Activated CD8-positive, alpha-beta memory T cell treated with anti-CD3 and anti-CD28 coated beads, Interleukin-2, amount 50 U/mL, for 48 hours (primary cell): ENCODE results near the gene CNTNAP2.
"Not testable (repeated sequence)": the region's sequence is repeated elsewhere in the genome, so short reads cannot be mapped to it uniquely, and the experiment has no call there.

Source experiments
- DNase-seq: peaks from one replicate; pipeline ENCODE4 v3.0.0-alpha.2; 2020

CNTNAP2 gene

DNA sequence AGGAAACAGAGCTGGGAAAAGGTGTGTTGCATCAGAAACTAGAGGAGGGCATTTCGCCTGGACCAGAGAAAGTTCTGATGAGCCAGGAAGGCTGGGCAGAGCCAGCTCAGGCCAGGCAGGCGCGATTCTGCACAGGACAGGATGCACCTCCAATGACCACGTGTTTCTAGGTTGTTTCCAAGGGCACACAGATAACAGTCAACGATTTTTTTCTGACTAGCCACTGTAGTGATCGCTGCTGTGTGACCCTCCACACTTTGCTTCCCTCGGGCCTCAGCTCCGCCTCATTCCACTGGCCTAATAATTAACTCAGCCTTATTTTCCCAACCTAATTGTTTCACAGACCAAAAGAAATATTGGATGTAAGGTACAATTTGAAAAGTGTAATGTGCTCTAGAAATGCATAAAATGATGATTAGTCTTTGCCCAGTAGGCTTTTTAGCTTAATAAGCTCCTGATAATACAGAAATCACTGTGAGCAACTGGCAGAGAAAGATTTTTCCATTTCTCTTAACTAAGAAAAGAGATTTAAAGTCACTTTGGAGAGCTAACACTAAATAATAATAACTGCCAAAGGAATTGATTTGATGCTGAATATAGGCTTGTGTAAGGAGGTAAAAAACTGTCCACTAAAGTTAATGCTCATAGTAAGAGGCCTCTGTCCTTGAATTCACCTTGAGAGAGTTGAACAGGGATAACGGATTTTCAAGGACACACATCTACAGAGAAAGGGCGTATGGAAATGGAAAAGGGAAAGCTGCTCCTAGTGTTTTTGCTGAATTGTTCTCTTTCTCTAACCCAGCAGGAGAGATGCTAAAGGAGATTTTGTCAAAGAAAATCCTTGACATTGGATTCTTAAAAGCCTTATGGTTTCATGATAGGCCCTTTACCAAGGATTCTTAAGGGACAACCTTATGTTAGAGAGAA, 2183.0 kb downstream of the CNTNAP2 start:
- DNase-seq = no peak

DNA sequence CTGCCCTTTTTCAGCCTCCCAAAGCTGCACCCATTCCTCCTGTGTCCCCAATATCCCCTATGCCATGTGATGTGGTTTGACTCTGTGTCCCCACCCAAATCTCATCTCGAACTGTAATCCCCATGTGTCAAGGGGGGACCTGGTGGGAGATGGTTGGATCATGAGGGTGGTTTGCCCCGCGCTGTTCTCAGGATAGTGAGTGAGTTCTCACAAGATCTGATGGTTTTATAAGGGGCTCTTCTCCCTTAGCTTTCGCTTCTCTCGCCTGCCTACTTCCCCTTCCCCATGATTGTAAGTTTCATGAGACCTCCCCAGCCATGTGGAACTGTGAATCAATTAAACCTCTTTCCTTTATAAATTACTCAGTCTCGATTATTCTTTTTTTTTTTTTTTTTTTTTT, 2185.8 kb downstream of the CNTNAP2 start:
- not testable (repeated sequence) for DNase-seq

DNA sequence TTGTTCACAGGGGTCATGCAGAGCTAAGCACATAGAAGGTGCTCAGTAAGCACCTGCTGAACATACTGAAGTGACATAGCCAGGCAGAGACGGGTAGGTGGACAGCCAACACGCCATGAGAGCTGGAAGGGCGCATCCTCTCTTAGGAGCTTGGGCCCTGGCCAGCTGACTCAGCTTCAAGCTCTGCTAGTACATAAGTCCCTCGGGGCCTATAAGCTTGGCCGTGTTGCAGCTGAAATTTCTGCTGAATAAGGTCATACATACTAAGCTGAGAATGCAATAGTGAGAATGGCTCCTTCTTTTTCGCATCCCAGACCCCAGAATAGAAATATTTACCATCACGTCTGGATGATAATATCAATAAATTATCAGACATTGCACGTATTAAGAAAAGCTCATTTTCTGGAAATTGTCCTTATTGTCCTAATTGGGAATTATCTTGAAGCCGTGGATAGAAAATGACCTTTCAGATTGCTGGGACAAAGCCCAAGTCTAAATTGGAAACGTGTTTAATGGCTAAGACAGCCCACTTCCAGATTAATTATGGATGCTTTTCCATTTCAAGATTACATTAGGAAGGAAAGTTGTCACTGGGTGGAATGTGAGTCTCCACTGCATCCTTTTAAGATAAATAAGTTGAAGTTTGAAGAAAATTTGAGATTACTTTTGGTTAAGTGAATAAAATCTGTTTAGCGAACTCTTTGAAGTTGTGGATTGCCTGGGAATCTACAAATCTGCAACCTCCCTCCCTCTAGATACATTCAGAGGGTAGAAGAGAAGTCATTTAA, 2186.9 kb downstream of the CNTNAP2 start:
- DNase-seq = no peak

DNA sequence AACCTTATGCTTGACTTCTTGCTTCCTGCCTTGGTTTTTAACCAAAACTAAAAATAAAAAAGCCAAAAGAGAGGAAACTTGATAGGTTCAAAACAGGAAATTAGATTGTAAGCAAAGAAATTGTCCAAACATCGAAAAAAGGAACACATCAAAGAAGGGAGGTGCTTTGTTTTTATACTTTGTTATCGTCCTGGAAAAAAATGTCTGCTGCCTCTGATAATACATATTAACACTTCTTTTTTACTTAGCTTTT, 2187.4 kb downstream of the CNTNAP2 start:
- DNase-seq = no peak

DNA sequence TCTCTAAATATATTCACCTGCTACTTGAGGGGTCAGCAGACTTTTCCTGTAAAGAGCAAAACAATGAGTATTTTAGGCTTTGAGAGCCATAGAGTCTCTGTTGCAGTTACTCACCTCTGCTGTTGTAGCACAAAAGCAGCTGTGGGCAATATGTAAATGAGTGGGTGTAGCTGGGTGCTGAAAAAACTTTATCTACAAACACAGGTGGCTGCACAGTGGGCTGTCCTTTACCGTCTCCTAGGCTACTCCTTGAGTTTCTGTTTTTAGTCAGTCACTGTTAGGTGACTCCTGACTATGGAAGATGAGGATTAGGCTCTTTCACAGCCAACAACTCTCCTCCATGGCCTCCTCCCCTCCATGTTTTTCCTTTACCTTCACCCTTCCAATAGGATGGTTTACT, 2187.9 kb downstream of the CNTNAP2 start:
- no peak for DNase-seq

DNA sequence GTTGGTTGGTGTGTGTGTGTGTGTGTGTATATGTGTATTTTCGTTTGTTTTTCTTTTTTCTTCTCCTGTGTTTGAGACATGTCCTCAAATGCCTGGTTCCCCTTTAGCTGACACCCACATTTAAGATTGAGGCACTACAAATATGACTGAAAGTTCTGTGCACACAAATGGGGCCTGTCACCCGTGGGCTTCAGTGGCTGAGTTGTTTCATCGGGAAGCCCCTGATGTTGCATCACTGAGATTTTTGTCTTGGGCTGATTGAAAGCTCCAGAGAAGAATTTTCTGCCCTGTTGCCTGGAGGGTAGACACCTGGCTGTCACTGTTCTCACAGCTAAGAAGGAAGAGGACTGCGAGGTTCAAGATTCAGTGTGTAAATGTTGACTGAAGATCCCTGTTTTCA, 2190.2 kb downstream of the CNTNAP2 start:
- DNase-seq = no peak

DNA sequence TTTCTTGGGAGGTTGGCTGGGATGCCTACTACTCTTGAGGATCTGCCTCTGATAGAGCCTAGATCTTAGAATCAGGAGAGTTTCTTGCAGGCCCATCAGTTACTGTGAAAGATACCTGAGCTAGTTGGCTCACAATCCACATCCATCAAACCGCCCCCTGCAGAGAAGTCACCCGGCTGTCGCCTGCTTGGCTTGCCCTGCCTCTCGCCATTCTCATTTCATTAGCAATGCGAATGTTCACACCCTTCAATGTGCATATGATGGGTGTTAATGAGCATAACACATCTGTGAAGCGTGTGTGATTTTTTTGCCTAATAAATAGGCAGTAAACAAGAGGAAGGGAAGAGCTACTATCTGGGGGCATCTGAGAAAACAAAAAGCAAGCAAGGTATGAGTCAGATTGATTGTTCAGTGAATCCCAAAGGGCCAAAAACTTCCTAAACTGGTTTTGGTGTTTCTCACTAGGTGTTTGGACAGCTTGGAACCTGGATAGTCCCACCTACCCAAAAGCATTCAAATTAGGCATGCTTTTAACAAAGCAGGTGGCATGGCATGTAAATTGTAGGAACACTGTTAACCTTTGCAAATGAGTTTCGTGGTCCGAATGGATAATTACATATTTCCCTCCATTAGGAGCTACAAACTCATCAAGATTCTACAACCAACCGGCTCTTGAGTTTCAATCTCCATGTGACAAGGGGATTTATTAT, 2201.7 kb downstream of the CNTNAP2 start:
- DNase-seq = no peak

DNA sequence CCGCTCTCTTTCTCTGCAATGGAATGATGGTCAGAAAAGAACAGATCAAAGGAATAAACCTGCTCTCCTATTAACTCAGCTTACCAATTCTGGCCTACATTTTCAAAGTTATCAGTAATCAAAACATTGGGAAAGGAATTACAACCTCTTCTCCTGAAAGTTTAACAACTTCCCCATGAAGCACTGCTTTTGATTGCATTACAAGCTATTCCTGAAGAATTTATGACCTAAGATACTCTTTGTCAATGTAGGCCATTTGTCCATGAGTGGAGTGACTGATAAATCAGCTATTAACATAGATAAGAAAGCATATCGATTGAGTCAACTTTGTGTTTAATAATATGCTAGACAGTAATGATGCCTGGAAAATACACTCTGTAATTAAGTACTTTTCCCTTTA, 2202.2 kb downstream of the CNTNAP2 start:
- no peak for DNase-seq

DNA sequence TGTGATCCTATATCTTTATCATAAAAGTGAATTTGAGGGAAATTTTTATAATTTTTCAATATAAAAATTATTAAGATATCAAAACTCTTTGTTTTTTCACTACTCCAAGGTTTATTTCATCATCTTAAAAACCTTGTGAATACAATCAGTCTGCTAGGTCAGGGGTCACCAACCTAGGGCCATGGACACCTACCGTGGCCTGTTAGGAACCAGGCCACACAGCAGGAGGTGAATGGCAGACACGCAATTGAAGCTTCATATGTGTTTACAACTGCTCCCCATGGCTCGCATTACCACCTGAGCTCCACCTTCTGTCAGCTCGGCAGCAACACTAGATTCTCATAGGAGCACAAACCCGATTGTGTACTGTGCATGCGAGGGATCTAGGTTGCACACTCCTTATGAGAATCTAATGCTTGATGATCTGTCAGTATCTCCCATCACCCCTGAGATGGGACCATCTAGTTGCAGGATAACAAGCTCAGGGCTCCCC, 2202.8 kb downstream of the CNTNAP2 start:
- no peak for DNase-seq

DNA sequence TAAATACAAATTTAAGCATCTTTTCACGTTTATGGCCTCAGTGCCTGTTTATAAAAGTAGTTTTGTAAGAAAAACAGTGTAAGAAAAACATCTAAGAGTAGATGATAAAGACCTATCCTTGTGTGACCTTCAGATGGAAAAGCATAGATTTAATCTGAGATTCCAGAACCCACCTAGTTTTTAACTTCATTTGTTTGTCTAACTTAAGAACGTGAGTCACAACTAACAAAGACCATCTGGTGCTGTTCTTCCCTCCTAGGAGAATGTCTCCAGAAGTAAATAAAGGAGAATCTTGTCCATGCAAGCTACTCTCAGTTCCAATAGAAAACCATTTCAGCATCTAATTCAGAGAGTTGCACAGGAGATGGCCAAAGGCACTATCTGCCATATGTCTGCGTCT, 2208.6 kb downstream of the CNTNAP2 start:
- DNase-seq = no peak

DNA sequence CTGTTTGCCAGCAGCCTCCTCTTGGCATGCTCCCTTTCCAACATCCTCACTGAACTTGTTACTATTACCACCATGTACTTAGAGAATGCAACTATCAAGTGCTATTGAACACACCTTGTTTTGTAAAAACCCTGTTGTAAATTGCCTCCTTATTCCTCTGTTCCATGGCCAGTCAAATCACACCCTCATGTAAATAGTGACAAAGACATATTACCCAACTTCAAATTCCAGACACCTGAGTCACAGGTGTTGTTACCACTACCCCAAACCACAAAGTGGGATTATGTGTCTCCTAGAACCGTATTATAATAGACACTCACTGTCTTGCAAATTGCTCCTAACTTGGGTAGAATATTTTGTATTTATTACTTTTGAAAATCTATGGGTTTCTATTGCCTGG, 2210.8 kb downstream of the CNTNAP2 start:
- DNase-seq = no peak

DNA sequence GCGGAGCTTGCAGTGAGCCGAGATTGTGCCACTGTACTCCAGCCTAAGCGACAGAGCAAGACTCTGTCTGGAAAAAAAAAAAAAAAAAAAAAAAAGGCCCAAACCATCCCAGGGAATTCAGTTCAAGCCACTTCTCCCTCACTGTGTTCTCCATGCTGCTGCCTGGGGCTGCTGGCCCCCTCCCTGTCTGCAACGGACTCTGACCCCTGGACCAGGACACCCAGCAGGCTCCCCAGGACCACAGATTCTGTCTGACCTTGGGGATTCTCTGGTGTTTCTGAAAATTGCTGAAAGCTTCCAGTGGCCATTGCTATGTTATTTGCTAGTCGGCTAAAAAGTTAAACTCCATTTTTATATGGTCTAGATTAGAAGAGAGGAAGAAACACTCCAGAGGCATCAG, 2212.3 kb downstream of the CNTNAP2 start:
- no peak for DNase-seq

DNA sequence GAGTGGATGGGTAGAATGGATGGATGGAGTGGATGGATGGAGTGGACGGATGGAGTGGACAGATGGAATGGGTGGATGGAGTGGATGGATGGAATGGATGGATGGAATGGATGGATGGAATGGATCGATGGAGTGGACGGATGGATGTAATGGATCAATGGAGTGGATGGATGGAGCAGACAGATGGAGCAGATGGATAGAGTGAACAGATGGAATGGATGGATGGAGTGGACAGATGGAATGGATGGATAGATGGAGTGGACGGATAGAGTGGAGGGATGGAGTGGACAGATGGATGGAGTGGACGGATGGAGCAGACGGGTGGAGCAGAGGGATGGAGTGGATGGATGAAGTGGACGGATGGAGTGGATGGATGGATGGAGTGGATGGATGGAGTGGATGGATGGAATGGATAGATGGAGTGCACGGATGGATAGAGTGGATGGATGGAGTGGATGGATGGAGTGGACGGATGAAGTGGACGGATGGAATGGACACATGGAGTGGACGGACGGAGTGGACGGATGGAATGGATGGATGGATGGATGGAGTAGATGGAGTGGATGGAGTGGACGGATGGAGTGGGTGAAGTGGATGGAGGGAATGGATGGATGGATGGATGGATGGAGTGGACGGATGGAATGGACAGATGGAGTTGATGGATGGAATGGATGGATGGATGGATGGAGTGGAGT, 2213.7 kb downstream of the CNTNAP2 start:
- no peak for DNase-seq

DNA sequence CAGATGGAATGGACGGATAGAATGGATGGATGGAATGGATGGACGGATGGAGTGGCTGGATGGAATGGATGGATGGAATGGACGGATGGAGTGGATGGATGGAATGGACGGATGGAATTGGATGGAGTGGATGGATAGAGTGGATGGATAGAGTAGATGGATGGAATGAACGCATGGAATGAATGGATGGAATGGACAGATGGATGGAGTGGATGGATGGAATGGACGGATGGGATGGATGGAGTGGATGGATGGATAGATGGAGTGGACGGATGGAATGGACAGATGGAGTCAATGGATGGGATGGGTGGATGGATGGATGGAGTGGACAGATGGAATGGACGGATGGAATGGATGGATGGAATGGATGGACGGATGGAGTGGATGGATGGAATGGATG, 2214.2 kb downstream of the CNTNAP2 start:
- no peak for DNase-seq

DNA sequence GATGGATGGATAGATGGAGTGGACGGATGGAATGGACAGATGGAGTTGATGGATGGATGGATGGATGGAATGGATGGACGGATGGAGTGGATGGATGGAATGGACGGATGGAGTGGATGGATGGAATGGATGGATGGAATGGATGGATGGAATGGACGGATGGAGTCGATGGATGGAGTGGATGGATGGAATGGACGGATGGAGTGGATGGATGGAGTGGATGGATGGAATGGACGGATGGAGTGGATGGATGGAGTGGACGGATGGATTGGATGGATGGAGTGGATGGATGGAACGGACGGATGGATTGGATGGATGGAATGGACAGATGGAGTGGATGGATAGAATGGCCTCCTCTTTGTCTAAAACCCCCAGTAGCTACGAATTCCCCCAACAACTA, 2214.9 kb downstream of the CNTNAP2 start:
- not testable (repeated sequence) for DNase-seq

DNA sequence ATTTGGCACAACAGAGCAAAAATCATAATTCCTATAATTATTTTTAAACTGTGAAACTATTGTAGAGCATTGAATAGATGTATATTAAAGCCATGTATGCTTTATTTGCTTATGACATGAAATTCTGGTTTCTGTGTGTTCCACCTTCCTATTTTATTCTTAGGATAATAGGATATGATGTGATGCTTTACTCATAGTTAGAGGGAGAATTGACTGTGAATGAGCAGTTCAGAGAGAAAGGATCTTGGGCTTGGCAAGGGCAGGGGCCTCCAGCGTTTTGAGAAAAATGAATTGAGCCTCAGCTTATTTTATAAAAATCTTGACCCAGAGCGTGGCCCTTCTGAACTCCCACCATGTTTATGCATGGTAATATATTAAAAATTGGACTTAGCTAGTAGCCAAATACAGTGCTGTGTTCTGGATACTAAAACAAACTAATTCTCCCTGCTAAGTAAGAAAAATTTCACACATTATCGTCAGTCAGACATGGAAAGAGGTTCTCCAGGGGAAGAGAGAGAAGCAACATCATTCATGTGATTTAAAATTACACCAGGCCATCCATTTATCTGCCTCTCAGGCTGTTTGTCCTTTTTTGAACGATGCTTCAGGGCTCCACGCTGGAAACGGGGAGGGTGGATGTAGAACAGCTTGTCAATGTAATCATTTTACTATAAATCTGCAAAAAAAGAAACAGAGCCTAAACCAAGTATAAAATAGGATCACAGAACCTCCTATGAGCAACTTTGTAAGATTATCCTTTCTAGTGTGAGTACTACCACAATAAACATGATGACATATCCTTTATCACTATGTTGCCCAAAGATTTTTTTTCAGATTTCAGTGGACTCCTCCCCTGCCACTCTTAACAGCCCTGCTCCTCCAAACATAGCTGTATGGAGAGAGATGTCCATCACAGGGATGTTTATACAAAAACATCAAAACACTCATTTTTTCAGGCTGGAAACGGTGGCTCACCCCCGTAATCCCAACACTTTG, 2215.9 kb downstream of the CNTNAP2 start:
- DNase-seq = no peak

DNA sequence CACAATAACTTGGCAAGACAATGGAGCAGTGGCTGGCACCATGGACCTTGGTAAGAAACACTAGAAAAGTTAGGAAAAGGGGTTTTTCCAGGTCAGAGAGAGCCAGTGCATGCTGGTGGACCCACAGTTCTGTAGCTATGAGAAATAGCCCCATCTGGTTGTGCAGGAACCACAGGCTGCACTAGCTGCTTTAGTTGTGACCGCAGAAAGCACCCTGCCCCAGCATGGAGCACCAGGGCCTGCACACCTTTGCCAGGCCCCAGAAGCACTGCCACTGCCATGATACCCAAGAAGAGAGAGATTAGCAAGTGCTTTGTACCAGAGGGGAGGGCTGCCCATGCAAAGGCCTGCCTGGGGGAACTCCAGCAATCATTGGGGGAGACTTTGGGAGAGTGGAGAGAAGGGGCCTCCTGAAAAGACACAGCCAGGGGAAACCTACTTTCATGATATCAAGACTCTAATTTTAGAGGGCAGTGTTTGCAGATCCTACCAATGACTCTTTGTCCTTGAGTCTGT, 2217.9 kb downstream of the CNTNAP2 start:
- no peak for DNase-seq

DNA sequence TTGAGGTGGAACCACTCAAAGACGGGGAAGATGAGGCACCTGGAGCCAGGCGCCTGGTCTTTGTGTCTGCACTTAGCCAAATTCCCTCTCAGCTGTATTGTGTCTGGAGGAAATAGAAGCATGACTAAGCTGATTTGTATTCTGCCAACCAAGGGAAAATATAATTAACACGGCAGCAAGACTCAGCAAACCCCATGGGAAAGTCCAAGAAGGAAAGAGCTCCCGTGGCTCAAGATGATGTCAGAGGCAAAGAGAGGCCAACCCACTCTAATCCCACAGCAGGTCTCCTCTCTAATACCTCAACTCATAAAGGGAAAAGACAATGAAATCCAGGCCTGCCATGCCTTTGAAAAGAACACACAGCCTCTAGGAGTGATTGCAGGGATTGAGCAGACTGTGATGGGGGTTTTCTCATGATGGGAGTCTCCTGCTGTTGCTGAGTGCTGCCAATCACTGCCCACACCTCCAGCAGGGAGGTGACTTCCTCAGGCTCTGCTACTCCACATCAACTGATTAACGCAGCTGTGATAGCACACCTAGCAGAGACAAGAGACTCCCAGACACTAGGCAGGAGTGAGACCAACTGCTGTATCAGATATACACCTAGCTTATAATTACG, 2218.5 kb downstream of the CNTNAP2 start:
- no peak for DNase-seq

DNA sequence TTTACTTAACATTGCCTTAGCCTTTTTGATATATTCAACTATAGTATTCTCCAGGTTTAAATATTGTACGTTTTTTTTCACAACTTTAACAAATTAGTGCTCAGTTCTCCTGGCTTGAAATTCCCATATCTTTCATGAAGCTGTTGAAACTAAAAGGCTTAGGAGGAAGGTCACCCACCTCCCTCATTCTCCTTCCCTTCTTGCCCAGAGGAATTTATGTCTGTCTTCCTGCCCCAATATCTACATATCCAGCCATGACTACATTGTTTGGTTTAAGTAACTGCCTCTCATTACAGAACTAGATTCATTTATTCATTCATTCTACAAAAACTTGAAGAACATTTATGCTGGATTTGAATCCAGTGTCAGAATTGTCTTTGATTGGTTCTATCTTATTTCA, 2219.2 kb downstream of the CNTNAP2 start:
- DNase-seq = no peak

DNA sequence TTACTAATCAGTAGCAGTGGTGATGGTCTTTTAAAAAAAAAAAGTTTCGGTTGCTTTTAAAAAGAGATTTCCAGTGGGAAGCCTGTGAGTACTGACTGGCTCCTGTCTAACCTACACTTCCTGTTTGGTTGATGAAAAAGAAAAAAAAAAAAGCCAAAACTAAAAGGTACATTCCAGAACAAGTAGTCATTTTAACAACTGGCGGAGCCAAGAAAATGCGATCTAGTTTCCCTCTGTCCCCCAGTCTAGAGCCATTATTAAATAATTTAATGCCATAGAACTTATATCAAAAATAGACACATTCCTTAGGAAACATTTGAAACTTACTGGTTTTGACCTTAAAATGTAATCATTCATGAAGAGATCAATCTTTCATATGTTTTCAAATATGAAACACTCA, 2219.8 kb downstream of the CNTNAP2 start:
- no peak for DNase-seq
